Measurements from ENCODE around the gene OR4D2.
"Not testable (repeated sequence)": the region's sequence is repeated elsewhere in the genome, so short reads cannot be mapped to it uniquely, and the experiment has no call there.

OR4D2 gene

DNA sequence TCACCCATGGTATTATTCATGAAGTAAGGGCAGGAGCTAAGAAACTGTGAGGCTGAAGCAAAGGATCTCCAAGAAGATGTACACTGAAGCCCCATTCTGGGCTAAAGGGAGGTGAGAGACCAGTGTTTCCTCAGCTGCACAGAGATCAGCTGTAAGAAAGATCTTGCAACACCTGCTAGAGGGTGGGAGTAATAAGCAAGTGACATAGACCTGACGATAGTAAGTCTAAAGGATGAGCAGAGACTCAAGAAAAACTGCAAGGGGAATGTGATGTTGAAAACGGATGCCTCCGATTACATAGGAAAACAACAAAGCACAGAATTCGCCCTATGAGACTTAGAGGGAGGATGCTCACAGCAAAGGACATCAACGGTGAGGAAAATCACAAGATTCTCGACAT, at the start of gene OR4D2:
Gene OR4D2 (plus strand): TSS at position 301 of the 400 bp plus-strand sequence. CDS start 2,674 bp downstream, outside the sequence.
- TF ChIP-seq, protein P1, sequence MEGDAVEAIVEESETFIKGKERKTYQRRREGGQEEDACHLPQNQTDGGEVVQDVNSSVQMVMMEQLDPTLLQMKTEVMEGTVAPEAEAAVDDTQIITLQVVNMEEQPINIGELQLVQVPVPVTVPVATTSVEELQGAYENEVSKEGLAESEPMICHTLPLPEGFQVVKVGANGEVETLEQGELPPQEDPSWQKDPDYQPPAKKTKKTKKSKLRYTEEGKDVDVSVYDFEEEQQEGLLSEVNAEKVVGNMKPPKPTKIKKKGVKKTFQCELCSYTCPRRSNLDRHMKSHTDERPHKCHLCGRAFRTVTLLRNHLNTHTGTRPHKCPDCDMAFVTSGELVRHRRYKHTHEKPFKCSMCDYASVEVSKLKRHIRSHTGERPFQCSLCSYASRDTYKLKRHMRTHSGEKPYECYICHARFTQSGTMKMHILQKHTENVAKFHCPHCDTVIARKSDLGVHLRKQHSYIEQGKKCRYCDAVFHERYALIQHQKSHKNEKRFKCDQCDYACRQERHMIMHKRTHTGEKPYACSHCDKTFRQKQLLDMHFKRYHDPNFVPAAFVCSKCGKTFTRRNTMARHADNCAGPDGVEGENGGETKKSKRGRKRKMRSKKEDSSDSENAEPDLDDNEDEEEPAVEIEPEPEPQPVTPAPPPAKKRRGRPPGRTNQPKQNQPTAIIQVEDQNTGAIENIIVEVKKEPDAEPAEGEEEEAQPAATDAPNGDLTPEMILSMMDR (IDR thresholded peaks at IDR 0.05; ENCODE audit: borderline replicate concordance, control extremely low read depth, extremely low read depth, insufficient read depth, missing control alignments) = no peak
- in situ Hi-C loops (cut with MboI; ENCODE audit: low sequenced_read_pairs, unreplicated experiment) = no loop called here
- no peak for DNase-seq (ENCODE audit: low spot score)

DNA sequence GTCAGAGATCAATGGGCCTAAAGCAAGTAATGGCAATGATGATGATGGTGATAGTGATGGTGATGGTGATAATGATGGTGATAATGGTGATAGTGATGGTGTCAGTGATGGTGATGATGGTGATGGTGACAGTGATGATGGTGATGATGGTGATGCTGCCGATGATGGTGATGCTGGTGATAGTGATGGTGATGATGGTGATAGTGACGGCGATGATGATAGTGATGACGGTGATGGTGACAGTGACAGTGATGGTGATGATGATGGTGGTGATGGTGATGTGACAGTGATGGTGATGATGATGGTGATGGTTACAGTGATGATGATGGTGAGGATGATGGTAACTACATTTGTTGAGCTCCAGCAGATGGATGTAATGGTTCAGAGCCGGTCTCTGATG, 49.4 kb upstream of the OR4D2 start:
- DNase-seq (ENCODE audit: low spot score) = no peak
- in situ Hi-C loops (cut with MboI; ENCODE audit: low sequenced_read_pairs, unreplicated experiment) = loop anchor here (10.0 kb wide), 2 partner anchors 123 to 263 kb away; partner anchors contain the start of gene MRPS23
- TF ChIP-seq, protein P1 (IDR thresholded peaks at IDR 0.05; ENCODE audit: borderline replicate concordance, control extremely low read depth, extremely low read depth, insufficient read depth, missing control alignments) = no peak

DNA sequence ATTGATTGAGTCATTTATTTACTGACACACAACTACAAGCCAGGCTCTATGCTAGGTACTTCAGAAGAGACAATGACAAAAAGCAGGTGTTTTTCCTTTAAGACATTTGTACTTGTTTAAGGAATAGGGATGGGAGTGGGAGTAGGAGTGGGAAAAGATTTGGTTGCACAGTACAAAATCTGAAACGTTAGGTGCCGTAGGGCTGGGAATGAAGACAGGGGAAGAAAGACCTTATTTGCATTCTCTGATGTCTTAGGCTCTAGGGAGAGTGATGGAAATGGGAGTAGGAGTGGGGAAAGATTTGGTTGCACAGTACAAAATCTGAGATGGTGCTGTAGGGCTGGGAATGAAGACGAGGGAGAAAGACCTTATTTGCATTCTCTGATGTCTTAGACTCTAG, 47.3 kb upstream of the OR4D2 start:
- in situ Hi-C loops (cut with MboI; ENCODE audit: low sequenced_read_pairs, unreplicated experiment) = loop anchor here (10.0 kb wide), 2 partner anchors 125 to 265 kb away; partner anchors contain the start of gene MRPS23
- TF ChIP-seq, protein P1 (IDR thresholded peaks at IDR 0.05; ENCODE audit: borderline replicate concordance, control extremely low read depth, extremely low read depth, insufficient read depth, missing control alignments) = no peak
- DNase-seq (ENCODE audit: low spot score) = no peak

DNA sequence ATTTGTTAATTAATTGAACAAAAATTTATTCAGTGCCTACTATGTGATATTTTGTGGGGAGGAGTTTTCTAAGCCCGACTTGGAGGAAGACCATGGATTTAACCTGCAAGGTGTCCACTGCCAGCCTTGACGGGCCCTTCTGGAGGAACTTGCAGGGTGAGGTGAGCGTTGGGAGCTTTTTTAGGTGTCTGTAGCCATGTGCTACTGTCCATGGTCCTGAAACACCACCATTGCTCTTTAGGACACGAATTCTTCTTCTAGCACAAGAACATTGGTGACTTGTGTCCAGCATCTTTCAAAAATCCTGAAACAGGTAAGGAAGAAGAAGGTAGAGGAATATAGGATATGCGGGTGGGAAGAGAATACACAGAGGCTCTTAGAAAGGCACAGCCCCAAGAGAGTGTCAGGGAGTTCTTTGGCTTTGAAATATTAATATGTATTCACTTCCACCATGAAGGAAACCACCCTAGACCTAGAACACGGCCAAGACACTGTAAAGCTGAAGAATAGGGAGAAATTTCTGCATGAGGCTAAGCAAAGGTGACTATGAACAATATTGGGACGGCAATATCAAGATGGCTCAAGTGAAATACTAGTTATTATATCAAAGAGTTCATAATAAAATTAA, 46.5 kb upstream of the OR4D2 start:
- DNase-seq (ENCODE audit: low spot score) = peak; percentile 55
- in situ Hi-C loops (cut with MboI; ENCODE audit: low sequenced_read_pairs, unreplicated experiment) = no loop called here
- TF ChIP-seq, protein P1 (IDR thresholded peaks at IDR 0.05; ENCODE audit: borderline replicate concordance, control extremely low read depth, extremely low read depth, insufficient read depth, missing control alignments) = no peak

DNA sequence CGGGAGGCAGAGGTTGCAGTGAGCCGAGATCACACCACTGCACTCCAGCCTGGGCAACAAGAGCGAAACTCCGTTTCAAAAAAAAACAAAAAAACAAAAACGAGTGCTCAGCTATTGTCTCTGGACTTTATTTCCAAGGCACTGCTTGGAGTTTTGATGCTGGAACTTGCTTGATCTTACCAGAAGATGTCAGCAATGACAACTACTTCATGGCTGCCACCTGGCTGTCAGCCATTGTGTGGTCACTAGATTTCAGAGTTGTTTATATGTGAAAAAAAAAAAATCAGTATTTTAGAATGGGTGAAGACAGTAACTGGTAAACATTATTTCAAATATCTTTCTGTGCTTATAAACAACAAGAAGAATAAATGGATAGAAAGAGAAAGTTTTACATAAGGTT, 44.9 kb upstream of the OR4D2 start:
- peak; percentile 44 for DNase-seq (ENCODE audit: low spot score)
- TF ChIP-seq, protein P1 (IDR thresholded peaks at IDR 0.05; ENCODE audit: borderline replicate concordance, control extremely low read depth, extremely low read depth, insufficient read depth, missing control alignments) = peak; percentile 18
- in situ Hi-C loops (cut with MboI; ENCODE audit: low sequenced_read_pairs, unreplicated experiment) = no loop called here

DNA sequence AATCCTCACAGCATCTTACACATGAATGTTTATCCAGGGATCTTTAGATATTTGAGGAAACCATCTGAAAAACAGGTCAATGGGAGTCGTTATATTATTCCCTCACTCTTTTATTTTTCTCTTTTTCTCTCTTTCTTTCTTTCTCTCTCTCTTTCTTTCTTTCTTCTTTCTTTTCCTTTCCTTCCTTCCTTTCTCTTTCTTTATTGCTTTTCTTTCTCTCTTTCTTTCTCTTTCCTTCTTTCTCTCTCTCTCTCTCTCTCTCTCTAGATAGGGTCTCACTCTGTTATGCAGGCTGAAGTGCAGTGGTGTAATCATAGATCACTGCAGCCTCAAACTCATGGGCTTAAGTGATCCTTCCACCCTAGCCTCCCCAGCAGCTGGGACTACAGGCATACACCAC, 38.9 kb upstream of the OR4D2 start:
- TF ChIP-seq, protein P1 (IDR thresholded peaks at IDR 0.05; ENCODE audit: borderline replicate concordance, control extremely low read depth, extremely low read depth, insufficient read depth, missing control alignments) = no peak
- DNase-seq (ENCODE audit: low spot score) = no peak
- in situ Hi-C loops (cut with MboI; ENCODE audit: low sequenced_read_pairs, unreplicated experiment) = no loop called here

DNA sequence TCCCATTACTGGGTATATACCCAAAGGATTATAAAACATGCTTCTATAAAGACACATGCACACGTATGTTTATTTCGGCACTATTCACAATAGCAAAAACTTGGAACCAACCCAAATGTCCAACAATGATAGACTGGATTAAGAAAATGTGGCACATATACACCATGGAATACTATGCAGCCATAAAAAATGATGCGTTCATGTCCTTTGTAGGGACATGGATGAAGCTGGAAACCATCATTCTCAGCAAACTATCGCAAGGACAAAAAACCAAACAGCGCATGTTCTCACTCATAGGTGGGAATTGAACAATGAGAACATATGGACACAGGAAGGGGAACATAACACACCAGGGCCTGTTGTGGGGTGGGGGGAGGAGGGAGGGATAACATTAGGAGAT, 34.1 kb upstream of the OR4D2 start:
- in situ Hi-C loops (cut with MboI; ENCODE audit: low sequenced_read_pairs, unreplicated experiment); DNase-seq (ENCODE audit: low spot score): not testable (repeated sequence)

All from GM13976 (cell line).